HCT116 (cell line): ENCODE data around the gene OPN1MW3. TPM values are rescaled to one million over a fixed set of nuclear protein-coding genes. Genes with fewer than 3 reads are reported as not detected.

Experiments
- ATAC-seq: fragments of 200-7000 bp; cut with Tn5 transposase; 2 replicates; pipeline ENCODE4 v1.9.1; 2020; ENCODE audit warnings: mild to moderate bottlenecking, moderate library complexity
- BruUV-seq: library from RNA; stranded (reverse); fragments of 400-500 nt; replicated peaks from 2 replicates; lab custom pipeline; 2021; lab: Mats Ljungman, UMichigan
- CTCF ChIA-PET: fragments of 300-600 bp; sonication (Branson Sonifier 250); formaldehyde crosslinking; loops from one replicate; lab custom pipeline; 2021; ENCODE audit warnings: antibody characterized with exemption; lab: Charles Lee
- POLR2A ChIA-PET: fragments of 300-600, 350-600 bp; sonication (Branson Sonifier 250); formaldehyde crosslinking; loops from one replicate; lab custom pipeline; 2021; ENCODE audit warnings: antibody characterized with exemption; lab: Charles Lee
- RAD21 ChIA-PET, 2 experiments: fragments of 300-600 bp; sonication (Branson Sonifier 250); formaldehyde crosslinking; loops; one replicate each; lab custom pipeline; 2023; ENCODE audit warnings: low total read pairs in 2 of 2; ENCODE audit not compliant: uncharacterized antibody in 2 of 2, unreplicated experiment in 2 of 2, low non-redundant PET in 1 of 2; lab: Charles Lee
- DNase-seq: peaks from one replicate; pipeline ENCODE4 v3.0.0-alpha.2; 2010; ENCODE audit warnings: low read depth, low spot score
- H2AFZ ChIP-seq: fragments of 200-600 bp; shearing (Covaris generic), sonication (generic); 2 replicates; pipeline ENCODE4 v1.6.1; 2017; ENCODE audit warnings: low read depth, mixed run types, mixed read lengths, antibody characterized with exemption, low read length; ENCODE audit not compliant: poor library complexity, severe bottlenecking
- H3K27ac ChIP-seq: 2 replicates; pipeline ENCODE4 v1.5.1; 2012; ENCODE audit warnings: low read depth, low read length
- H3K27me3 ChIP-seq: fragments of 200-600 bp; sonication (generic); 2 replicates; pipeline ENCODE4 v1.6.1; 2016; ENCODE audit warnings: mixed run types, low read length, mixed read lengths; ENCODE audit not compliant: insufficient read depth
- H3K36me3 ChIP-seq, 2 experiments: fragments of 200-500 bp in 1 of 2; fragments of 200-600 bp in 1 of 2; sonication (Bioruptor generic) in 1 of 2; sonication (generic) in 1 of 2; 2 replicates each; pipeline versions ENCODE4 v1.5.1 to v1.6.1; 2014 to 2016; ENCODE audit warnings: low read length in 2 of 2, inconsistent platforms in 1 of 2, mixed read lengths in 1 of 2, mixed run types in 1 of 2; ENCODE audit not compliant: insufficient read depth in 2 of 2, control insufficient read depth in 1 of 2
- H3K4me1 ChIP-seq, 2 experiments: fragments of 200-600 bp in 1 of 2; sonication (generic) in 1 of 2; 2 replicates each; pipeline versions ENCODE4 v1.5.1 to v1.6.1; 2012 to 2017; ENCODE audit warnings: low read length in 2 of 2, inconsistent platforms in 1 of 2, mild to moderate bottlenecking in 1 of 2, mixed read lengths in 1 of 2, mixed run types in 1 of 2, moderate library complexity in 1 of 2; ENCODE audit not compliant: insufficient read depth in 2 of 2, control insufficient read depth in 1 of 2
- H3K4me2 ChIP-seq: fragments of 200-600 bp; sonication (generic); 2 replicates; pipeline ENCODE4 v1.6.1; 2017; ENCODE audit warnings: mixed run types, low read length, mixed read lengths
- H3K4me3 ChIP-seq, 2 experiments: fragments of 200-600 bp in 1 of 2; sonication (generic) in 1 of 2; replicated peaks in 1 of 2; 2 replicates each; pipeline ENCODE4 v1.5.1; 2011 to 2016; ENCODE audit warnings: low read length in 2 of 2, control low read depth in 1 of 2, low read depth in 1 of 2, mild to moderate bottlenecking in 1 of 2, mixed read lengths in 1 of 2, mixed run types in 1 of 2
- H3K79me2 ChIP-seq: fragments of 200-600 bp; sonication (generic); 2 replicates; pipeline ENCODE4 v1.6.1; 2017; ENCODE audit warnings: mild to moderate bottlenecking, mixed run types, low read length, moderate library complexity, mixed read lengths; ENCODE audit not compliant: insufficient read depth
- H3K9ac ChIP-seq: fragments of 200-600 bp; sonication (generic); 2 replicates; pipeline ENCODE4 v1.6.1; 2016; ENCODE audit warnings: low read length, mixed read lengths
- H3K9me2 ChIP-seq: fragments of 200-600 bp; sonication (generic), shearing (Covaris generic); 2 replicates; pipeline ENCODE4 v1.6.1; 2017; ENCODE audit warnings: mixed run types, mild to moderate bottlenecking, moderate library complexity; ENCODE audit not compliant: insufficient read depth
- H3K9me3 ChIP-seq, 2 experiments: fragments of 200-500 bp in 1 of 2; fragments of 200-600 bp in 1 of 2; sonication (Bioruptor generic) in 1 of 2; sonication (generic) in 1 of 2; 2 replicates each; pipeline ENCODE4 v1.6.1; 2014 to 2017; ENCODE audit warnings: low read length in 2 of 2, mixed read lengths in 2 of 2, inconsistent platforms in 1 of 2, low read depth in 1 of 2, mild to moderate bottlenecking in 1 of 2, mixed run types in 1 of 2, moderate library complexity in 1 of 2; ENCODE audit not compliant: control insufficient read depth in 1 of 2, insufficient read depth in 1 of 2
- H4K20me1 ChIP-seq: fragments of 200-600 bp; sonication (generic), shearing (Covaris generic); 2 replicates; pipeline ENCODE4 v1.6.1; 2017; ENCODE audit warnings: mixed run types, mild to moderate bottlenecking, moderate library complexity; ENCODE audit not compliant: insufficient read depth
- ELF1 ChIP-seq: IDR thresholded peaks from 2 replicates; pipeline ENCODE4 v1.6.1; 2012; ENCODE audit warnings: low read depth, borderline replicate concordance
- FOSL1 ChIP-seq: IDR thresholded peaks from 2 replicates; pipeline ENCODE4 v1.6.1; 2012; ENCODE audit warnings: low read depth
- JUND ChIP-seq: IDR thresholded peaks from 2 replicates; pipeline ENCODE4 v1.6.1; 2012
- POLR2A ChIP-seq: IDR thresholded peaks from 2 replicates; pipeline ENCODE4 v1.7.0; 2011; ENCODE audit warnings: borderline replicate concordance; ENCODE audit not compliant: insufficient read depth, insufficient read length; ENCODE audit errors: extremely low read depth
- intact Hi-C: fragments of 100-400 bp; cut with micrococcal nuclease; formaldehyde crosslinking; loops from 2 replicates; pipeline ENCODE4 v1.10.0; 2022
- total RNA-seq: library from RNA; stranded (reverse); gene quantifications from one replicate; pipeline ENCODE4 v1.2.1, GENCODE V29; 2021; ENCODE audit not compliant: unreplicated experiment
- TF ChIP-seq, protein P1 (sequence below): IDR thresholded peaks from 2 replicates; pipeline ENCODE4 v1.6.1; 2012
- TF ChIP-seq, protein P2 (sequence below): IDR thresholded peaks from 2 replicates; pipeline ENCODE4 v1.6.1; 2012; ENCODE audit warnings: low read depth

The OPN1MW3 gene
- total RNA-seq, 1 experiment from 2014 or later, result not detected

DNA sequence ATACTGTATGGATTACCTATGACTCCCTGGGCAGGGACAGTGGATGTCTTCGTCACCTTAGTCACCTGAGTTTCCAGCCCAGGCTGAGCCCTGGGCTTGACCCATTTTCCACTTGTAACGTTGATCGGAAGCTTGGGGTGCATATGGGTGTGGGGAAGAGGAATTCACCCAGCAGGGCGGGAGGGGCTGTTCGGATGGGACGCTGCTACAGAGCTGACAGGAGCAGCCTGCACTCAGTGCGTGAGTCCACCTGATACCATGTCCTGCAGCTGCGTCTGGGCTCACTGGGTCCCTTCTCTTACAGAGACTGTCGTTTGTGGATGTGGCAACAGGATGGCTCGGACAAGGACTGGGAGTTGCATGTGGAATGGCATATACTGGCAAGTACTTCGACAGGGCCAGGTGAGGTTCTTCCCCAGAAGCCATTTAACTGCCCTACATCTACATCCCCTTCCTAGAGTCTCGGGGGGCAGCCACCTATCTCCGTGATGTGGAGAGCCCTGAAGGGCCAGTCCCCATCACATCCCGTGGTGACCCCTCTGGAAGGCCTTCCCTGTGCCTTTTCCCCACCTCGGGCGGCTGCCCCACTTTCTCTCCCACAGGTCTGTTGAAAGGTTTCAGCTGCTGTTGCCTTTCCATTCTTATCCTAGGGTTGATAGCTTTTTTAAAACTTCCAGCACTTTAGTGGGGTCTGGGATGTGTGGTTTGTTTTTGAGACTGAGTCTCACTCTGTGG lies 51.8 kb downstream of the OPN1MW3 start:
- CTCF ChIA-PET, result interaction anchor here (1.1 kb wide), 1 partner anchor 9 kb away, joined by 3 read pairs; no protein-coding TSS in a partner anchor

More for the DNA sequence above, 51.8 kb downstream of the OPN1MW3 start:
- H2AFZ ChIP-seq, result no peak overlapping the region
- BruUV-seq, result no TSS peak
- no peaks in the 10 kb centered on the region for H3K27me3 ChIP-seq
- DNase-seq, result no peak
- TF ChIP-seq, protein P1, sequence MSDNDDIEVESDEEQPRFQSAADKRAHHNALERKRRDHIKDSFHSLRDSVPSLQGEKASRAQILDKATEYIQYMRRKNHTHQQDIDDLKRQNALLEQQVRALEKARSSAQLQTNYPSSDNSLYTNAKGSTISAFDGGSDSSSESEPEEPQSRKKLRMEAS, result no peak
- TF ChIP-seq JUND (no peak), POLR2A (no peak), ELF1 (no peak), FOSL1 (no peak)
- TF ChIP-seq, protein P2, sequence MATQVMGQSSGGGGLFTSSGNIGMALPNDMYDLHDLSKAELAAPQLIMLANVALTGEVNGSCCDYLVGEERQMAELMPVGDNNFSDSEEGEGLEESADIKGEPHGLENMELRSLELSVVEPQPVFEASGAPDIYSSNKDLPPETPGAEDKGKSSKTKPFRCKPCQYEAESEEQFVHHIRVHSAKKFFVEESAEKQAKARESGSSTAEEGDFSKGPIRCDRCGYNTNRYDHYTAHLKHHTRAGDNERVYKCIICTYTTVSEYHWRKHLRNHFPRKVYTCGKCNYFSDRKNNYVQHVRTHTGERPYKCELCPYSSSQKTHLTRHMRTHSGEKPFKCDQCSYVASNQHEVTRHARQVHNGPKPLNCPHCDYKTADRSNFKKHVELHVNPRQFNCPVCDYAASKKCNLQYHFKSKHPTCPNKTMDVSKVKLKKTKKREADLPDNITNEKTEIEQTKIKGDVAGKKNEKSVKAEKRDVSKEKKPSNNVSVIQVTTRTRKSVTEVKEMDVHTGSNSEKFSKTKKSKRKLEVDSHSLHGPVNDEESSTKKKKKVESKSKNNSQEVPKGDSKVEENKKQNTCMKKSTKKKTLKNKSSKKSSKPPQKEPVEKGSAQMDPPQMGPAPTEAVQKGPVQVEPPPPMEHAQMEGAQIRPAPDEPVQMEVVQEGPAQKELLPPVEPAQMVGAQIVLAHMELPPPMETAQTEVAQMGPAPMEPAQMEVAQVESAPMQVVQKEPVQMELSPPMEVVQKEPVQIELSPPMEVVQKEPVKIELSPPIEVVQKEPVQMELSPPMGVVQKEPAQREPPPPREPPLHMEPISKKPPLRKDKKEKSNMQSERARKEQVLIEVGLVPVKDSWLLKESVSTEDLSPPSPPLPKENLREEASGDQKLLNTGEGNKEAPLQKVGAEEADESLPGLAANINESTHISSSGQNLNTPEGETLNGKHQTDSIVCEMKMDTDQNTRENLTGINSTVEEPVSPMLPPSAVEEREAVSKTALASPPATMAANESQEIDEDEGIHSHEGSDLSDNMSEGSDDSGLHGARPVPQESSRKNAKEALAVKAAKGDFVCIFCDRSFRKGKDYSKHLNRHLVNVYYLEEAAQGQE, result no peak
- TF ChIP-seq, all 23 proteins: peak for 0
- ChIA-PET RAD21 (no interaction called here), POLR2A (no interaction called here)
- H3K9me2 ChIP-seq, result no peaks in the 10 kb centered on the region
- H3K4me2 ChIP-seq, result no peak overlapping the region
- no peaks in the 10 kb centered on the region for H3K79me2 ChIP-seq
- no peak overlapping the region for H3K4me3 ChIP-seq
- H3K27ac ChIP-seq, result no peak overlapping the region
- no peak for ATAC-seq
- no peaks in the 10 kb centered on the region for H3K36me3 ChIP-seq
- 0 out of 4 replicates have a peak, but pooled peaks cover 0 to 4% of the 10 kb centered on the region in 2 experiments for H3K4me1 ChIP-seq
- H3K9ac ChIP-seq, result no peak overlapping the region
- H3K9me3 ChIP-seq, result no peaks in the 10 kb centered on the region
- H4K20me1 ChIP-seq, result no peaks in the 10 kb centered on the region
- intact Hi-C loops, result no loop called here
